ENCODE measurements around the gene ATG16L1.

- no peak for TF ChIP-seq POLR2A (IDR thresholded peaks at IDR 0.05; ENCODE audit: low read depth, low read length)
- TF ChIP-seq CTCF (IDR thresholded peaks at IDR 0.05; ENCODE audit: extremely low read depth in 1 of 2, insufficient read depth in 1 of 2, low read depth in 1 of 2, low read length in 2 of 2) = no peak
- no peak for TF ChIP-seq POLR2AphosphoS5 (IDR thresholded peaks at IDR 0.05; ENCODE audit: insufficient read depth, low read depth, low read length)
- TF ChIP-seq JUN (IDR thresholded peaks at IDR 0.05; ENCODE audit: borderline replicate concordance, insufficient read depth, insufficient read length, low read depth) = no peak
- no peak for TF ChIP-seq EZH2 (IDR thresholded peaks at IDR 0.05; ENCODE audit: borderline replicate concordance, low read depth, low read length, severe bottlenecking)
- TF ChIP-seq GATA2 (IDR thresholded peaks at IDR 0.05; ENCODE audit: insufficient read depth, insufficient read length, low read depth, low read length) = no peak
- TF ChIP-seq MYC (IDR thresholded peaks at IDR 0.05; ENCODE audit: low read depth, low read length) = no peak
- no peak for TF ChIP-seq MAX (IDR thresholded peaks at IDR 0.05; ENCODE audit: insufficient read depth, insufficient read length)
- no peak for TF ChIP-seq FOS (IDR thresholded peaks at IDR 0.05; ENCODE audit: borderline replicate concordance, insufficient read depth, low read length)
These were observed 2.5 kb upstream of the ATG16L1 start for GRCh38 chr2:233248999-233249398.
